HepG2 (cell line): ENCODE results near the gene SEPTIN10. TPM values are rescaled to one million over a fixed set of nuclear protein-coding genes. Genes with fewer than 3 reads are reported as not detected.
A peak's percentile ranks its signal among the peaks of the same experiment; 100 is the strongest.

ENCODE experiments used
- ARID5B ChIP-seq: IDR thresholded peaks from 2 replicates; pipeline ENCODE4 v1.4.0; 2020; ENCODE audit warnings: mild to moderate bottlenecking, missing genetic modification reagents
- IKZF5 ChIP-seq: IDR thresholded peaks from 2 replicates; pipeline ENCODE4 v1.6.1; 2018; ENCODE audit warnings: missing genetic modification reagents, mild to moderate bottlenecking, missing compliant biosample characterization
- MLXIP ChIP-seq: sonication (generic); formaldehyde crosslinking; IDR thresholded peaks from 2 replicates; pipeline ENCODE4 v1.9.0; 2021; ENCODE audit warnings: missing genetic modification reagents, borderline replicate concordance
- NFYC ChIP-seq: IDR thresholded peaks from 2 replicates; pipeline ENCODE4 v1.6.1; 2016; ENCODE audit warnings: missing genetic modification reagents, missing compliant biosample characterization
- PAXIP1 ChIP-seq: sonication (generic); formaldehyde crosslinking; conservative IDR thresholded peaks from 2 replicates; pipeline ENCODE4 v1.4.0; 2020; ENCODE audit warnings: mild to moderate bottlenecking, missing genetic modification reagents, moderate library complexity
- PBX3 ChIP-seq: sonication (generic); formaldehyde crosslinking; IDR thresholded peaks from 2 replicates; pipeline ENCODE4 v1.8.1; 2023; ENCODE audit warnings: missing genetic modification reagents, inconsistent platforms, borderline replicate concordance
- ZNF230 ChIP-seq: sonication (generic); formaldehyde crosslinking; IDR thresholded peaks from 2 replicates; pipeline ENCODE4 v1.4.0; 2020; ENCODE audit warnings: mild to moderate bottlenecking, missing genetic modification reagents
- ZNF430 ChIP-seq: sonication (generic); formaldehyde crosslinking; IDR thresholded peaks from 2 replicates; pipeline ENCODE4 v1.9.0; 2021; ENCODE audit warnings: mild to moderate bottlenecking, missing genetic modification reagents
- ZNF503 ChIP-seq: sonication (generic); formaldehyde crosslinking; IDR thresholded peaks from 2 replicates; pipeline ENCODE4 v1.4.0; 2020; ENCODE audit warnings: missing genetic modification reagents
- ZNF577 ChIP-seq: sonication (generic); formaldehyde crosslinking; IDR thresholded peaks from 2 replicates; pipeline ENCODE4 v1.4.0; 2020; ENCODE audit warnings: mild to moderate bottlenecking, low read depth, missing genetic modification reagents, borderline replicate concordance
- ZSCAN21 ChIP-seq: sonication (generic); formaldehyde crosslinking; IDR thresholded peaks from 2 replicates; pipeline ENCODE4 v1.8.0; 2022; ENCODE audit warnings: mild to moderate bottlenecking, missing genetic modification reagents, moderate library complexity, borderline replicate concordance
- polyA plus RNA-seq, 8 experiments: library from polyadenylated mRNA; depleted of rRNA in 3 of 8; stranded (reverse) in 7 of 8; unstranded in 1 of 8; fragments of >200 nt; fragmentation: Illumina TruSeq in 4 of 8; extraction: Trizol in 4 of 8; gene quantifications; 2 replicates each; pipeline versions ENCODE4 v1.2.1 to v1.2.3, GENCODE V29; 2011 to 2016; ENCODE audit warnings: low read depth in 4 of 8, missing spikeins in 1 of 8, mixed read lengths in 1 of 8; ENCODE audit not compliant: insufficient read depth in 1 of 8
- total RNA-seq, 5 experiments: library from RNA; depleted of rRNA; stranded (reverse); fragments of >200 nt; fragmentation: Illumina TruSeq; extraction: Trizol; gene quantifications; 2 replicates each; pipeline ENCODE4 v1.2.3, GENCODE V29; 2016; ENCODE audit warnings: low read depth in 1 of 5

Gene SEPTIN10
- total and polyA plus RNA-seq, 2 of the 13 experiments (the other 11 are each of a cell fraction or from before 2014, with no cell fraction given), result 45.8 to 67.5 TPM

- TF ChIP-seq MLXIP (CRISPR knock-in tag), result no peak; the same call in 1 of the 2 replicates
- no peak for TF ChIP-seq ZNF577
- 0 out of 2 replicates have a peak, but pooled peaks have one; percentile 50 for TF ChIP-seq ZNF430 (CRISPR knock-in tag)
- TF ChIP-seq ZSCAN21 (CRISPR knock-in tag), result 0 out of 2 replicates have a peak, but pooled peaks have one; percentile 46
- no peak for TF ChIP-seq IKZF5
- no peak for TF ChIP-seq NFYC
- 0 out of 2 replicates have a peak, but pooled peaks have one; percentile 20 for TF ChIP-seq ARID5B (CRISPR knock-in tag)
- TF ChIP-seq ZNF230 (CRISPR knock-in tag), result no peak
- TF ChIP-seq PAXIP1 (CRISPR knock-in tag), result no peak
- no peak for TF ChIP-seq ZNF503 (CRISPR knock-in tag)
- no peak for TF ChIP-seq PBX3 (CRISPR knock-in tag)
Measured at GRCh38 chr2:109529532-109530449, 84.0 kb downstream of the SEPTIN10 start (continued).
